ENCODE results near the gene ZP1. TPM values are rescaled to one million over a fixed set of nuclear protein-coding genes. Genes with fewer than 3 reads are reported as not detected.

Gene ZP1
- total RNA-seq, 1 donor = 0.36 TPM

- Histone ChIP-seq H3K4me1 (ENCODE audit: insufficient read depth, low read length) (peaks cover 5% of the 10 kb centered on the region), H4K20me1 (ENCODE audit: insufficient read depth, low read length) (peaks cover 3% of the 10 kb centered on the region), H3K9me3 (ENCODE audit: low read depth, low read length) (no peaks in the 10 kb centered on the region), H3K27ac (ENCODE audit: low read depth, low read length) (no peak overlapping the region), H3K4me2 (ENCODE audit: insufficient read depth, low read length) (no peak overlapping the region), H3K27me3 (ENCODE audit: insufficient read depth, low read length) (peaks cover 37% of the 10 kb centered on the region), H3K4me3 (ENCODE audit: insufficient read depth, low read length) (no peak overlapping the region), H3K36me3 (ENCODE audit: insufficient read depth, low read length) (no peaks in the 10 kb centered on the region), H2AFZ (ENCODE audit: low read length) (no peak overlapping the region), H3K79me2 (ENCODE audit: insufficient read depth, low read length) (no peaks in the 10 kb centered on the region)
- no peak for TF ChIP-seq CTCF (IDR thresholded peaks at IDR 0.05; ENCODE audit: extremely low read depth, low read depth, low read length)
- DNase-seq (ENCODE audit: insufficient read length, low spot score, missing footprints) = peak; percentile 72
Observed at GRCh38 chr11:60831501-60832079, 35.8 kb upstream of the ZP1 start.

- Histone ChIP-seq H3K27ac (ENCODE audit: low read depth, low read length) (no peak overlapping the region), H3K9me3 (ENCODE audit: low read depth, low read length) (no peaks in the 10 kb centered on the region), H2AFZ (ENCODE audit: low read length) (no peak overlapping the region), H3K27me3 (ENCODE audit: insufficient read depth, low read length) (peaks cover 32% of the 10 kb centered on the region), H3K36me3 (ENCODE audit: insufficient read depth, low read length) (no peaks in the 10 kb centered on the region), H3K4me1 (ENCODE audit: insufficient read depth, low read length) (peaks cover 5% of the 10 kb centered on the region), H3K4me3 (ENCODE audit: insufficient read depth, low read length) (no peak overlapping the region), H3K79me2 (ENCODE audit: insufficient read depth, low read length) (no peaks in the 10 kb centered on the region), H4K20me1 (ENCODE audit: insufficient read depth, low read length) (peaks cover 3% of the 10 kb centered on the region), H3K4me2 (ENCODE audit: insufficient read depth, low read length) (no peak overlapping the region)
- no peak for TF ChIP-seq CTCF (IDR thresholded peaks at IDR 0.05; ENCODE audit: extremely low read depth, low read depth, low read length)
- DNase-seq (ENCODE audit: insufficient read length, low spot score, missing footprints) = peak; percentile 62
Observed at GRCh38 chr11:60834742-60835533, 32.4 kb upstream of the ZP1 start.

- DNase-seq (ENCODE audit: insufficient read length, low spot score, missing footprints) = peak; percentile 27
- Histone ChIP-seq H3K9me3 (ENCODE audit: low read depth, low read length) (no peaks in the 10 kb centered on the region), H3K27me3 (ENCODE audit: insufficient read depth, low read length) (peaks cover 30% of the 10 kb centered on the region), H3K4me3 (ENCODE audit: insufficient read depth, low read length) (no peak overlapping the region), H3K27ac (ENCODE audit: low read depth, low read length) (no peak overlapping the region), H2AFZ (ENCODE audit: low read length) (no peak overlapping the region), H3K4me2 (ENCODE audit: insufficient read depth, low read length) (no peak overlapping the region), H3K4me1 (ENCODE audit: insufficient read depth, low read length) (peaks cover 9% of the 10 kb centered on the region), H4K20me1 (ENCODE audit: insufficient read depth, low read length) (peaks cover 6% of the 10 kb centered on the region), H3K79me2 (ENCODE audit: insufficient read depth, low read length) (no peaks in the 10 kb centered on the region), H3K36me3 (ENCODE audit: insufficient read depth, low read length) (no peaks in the 10 kb centered on the region)
- TF ChIP-seq CTCF (IDR thresholded peaks at IDR 0.05; ENCODE audit: extremely low read depth, low read depth, low read length) = no peak
Observed at GRCh38 chr11:60835534-60835846, 31.9 kb upstream of the ZP1 start.

GRCh38 chr11:60836866-60837515 lies 30.4 kb upstream of the ZP1 start:
- Histone ChIP-seq H3K79me2 (ENCODE audit: insufficient read depth, low read length) (peaks cover under 1% of the 10 kb centered on the region), H3K4me2 (ENCODE audit: insufficient read depth, low read length) (no peak overlapping the region), H3K36me3 (ENCODE audit: insufficient read depth, low read length) (no peaks in the 10 kb centered on the region), H2AFZ (ENCODE audit: low read length) (no peak overlapping the region), H3K9me3 (ENCODE audit: low read depth, low read length) (no peaks in the 10 kb centered on the region), H3K27ac (ENCODE audit: low read depth, low read length) (no peak overlapping the region), H3K4me1 (ENCODE audit: insufficient read depth, low read length) (peaks cover 17% of the 10 kb centered on the region), H3K27me3 (ENCODE audit: insufficient read depth, low read length) (peaks cover 27% of the 10 kb centered on the region), H3K4me3 (ENCODE audit: insufficient read depth, low read length) (no peak overlapping the region), H4K20me1 (ENCODE audit: insufficient read depth, low read length) (peaks cover 6% of the 10 kb centered on the region)
- DNase-seq (ENCODE audit: insufficient read length, low spot score, missing footprints) = peak; percentile 15
- TF ChIP-seq CTCF (IDR thresholded peaks at IDR 0.05; ENCODE audit: extremely low read depth, low read depth, low read length) = no peak

Measured in osteoblast (primary cell).